ENCODE results near the gene CDH23. TPM values are rescaled to one million over a fixed set of nuclear protein-coding genes. Genes with fewer than 3 reads are reported as not detected.

The CDH23 gene
- total and polyA plus RNA-seq, 8 donors: 1.8 to 22.8 (median 3.0) TPM

- TF ChIP-seq CTCF (IDR thresholded peaks at IDR 0.05): no peak
- H3K36me3 ChIP-seq: no peaks in the 10 kb centered on the region
- H3K27me3 ChIP-seq: no peaks in the 10 kb centered on the region
- no peak for DNase-seq
- no peaks in the 10 kb centered on the region for H3K9me3 ChIP-seq
- no peak overlapping the region for H3K4me3 ChIP-seq
- intact Hi-C loops (cut with DNase I): no loop called here
- no peaks in the 10 kb centered on the region for H3K4me1 ChIP-seq
- no peak overlapping the region for H3K27ac ChIP-seq
- ATAC-seq: no peak
Observed at GRCh38 chr10:71447676-71448075, 51.0 kb downstream of the CDH23 start.

GRCh38 chr10:71448146-71448545 is 51.4 kb downstream of the CDH23 start:
- Histone ChIP-seq H3K27me3 (no peaks in the 10 kb centered on the region), H3K4me1 (no peaks in the 10 kb centered on the region), H3K36me3 (no peaks in the 10 kb centered on the region), H3K9me3 (no peaks in the 10 kb centered on the region), H3K27ac (no peak overlapping the region), H3K4me3 (no peak overlapping the region)
- intact Hi-C loops (cut with DNase I): no loop called here
- TF ChIP-seq CTCF (IDR thresholded peaks at IDR 0.05): no peak
- DNase-seq (no peak), ATAC-seq (no peak)

DNA sequence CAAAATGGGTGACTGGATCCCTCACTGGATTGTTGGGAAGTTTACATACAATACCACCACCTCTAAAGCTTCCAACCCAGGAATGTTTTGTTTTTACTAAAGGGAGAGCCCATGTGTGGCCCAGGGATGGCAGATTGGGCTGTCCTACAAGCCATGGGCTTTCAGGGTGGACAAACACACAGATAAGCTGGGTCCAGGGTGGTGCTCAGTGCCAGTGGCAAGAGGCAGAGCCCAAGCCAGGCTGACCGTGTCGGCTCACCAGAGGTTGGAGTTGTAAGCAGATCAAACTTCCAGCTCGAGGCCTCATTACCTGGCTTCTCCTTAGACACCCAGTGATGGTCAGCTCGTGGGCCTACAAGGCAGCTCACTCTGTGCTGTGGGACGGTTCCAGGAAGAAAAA is 52.3 kb downstream of the CDH23 start:
- Histone ChIP-seq H3K27me3 (no peaks in the 10 kb centered on the region), H3K9me3 (no peaks in the 10 kb centered on the region), H3K4me3 (no peak overlapping the region), H3K36me3 (no peaks in the 10 kb centered on the region), H3K4me1 (no peaks in the 10 kb centered on the region), H3K27ac (no peak overlapping the region)
- intact Hi-C loops (cut with DNase I): no loop called here
- ATAC-seq (no peak), DNase-seq (no peak)
- no peak for TF ChIP-seq CTCF (IDR thresholded peaks at IDR 0.05)

- ATAC-seq (no peak), DNase-seq (no peak)
- Histone ChIP-seq H3K9me3 (no peaks in the 10 kb centered on the region), H3K27ac (no peak overlapping the region), H3K4me1 (no peaks in the 10 kb centered on the region), H3K36me3 (no peaks in the 10 kb centered on the region), H3K27me3 (no peaks in the 10 kb centered on the region), H3K4me3 (no peak overlapping the region)
- TF ChIP-seq CTCF (IDR thresholded peaks at IDR 0.05): no peak
- intact Hi-C loops (cut with DNase I): no loop called here
Observed at GRCh38 chr10:71451754-71452153, 55.0 kb downstream of the CDH23 start.

DNA sequence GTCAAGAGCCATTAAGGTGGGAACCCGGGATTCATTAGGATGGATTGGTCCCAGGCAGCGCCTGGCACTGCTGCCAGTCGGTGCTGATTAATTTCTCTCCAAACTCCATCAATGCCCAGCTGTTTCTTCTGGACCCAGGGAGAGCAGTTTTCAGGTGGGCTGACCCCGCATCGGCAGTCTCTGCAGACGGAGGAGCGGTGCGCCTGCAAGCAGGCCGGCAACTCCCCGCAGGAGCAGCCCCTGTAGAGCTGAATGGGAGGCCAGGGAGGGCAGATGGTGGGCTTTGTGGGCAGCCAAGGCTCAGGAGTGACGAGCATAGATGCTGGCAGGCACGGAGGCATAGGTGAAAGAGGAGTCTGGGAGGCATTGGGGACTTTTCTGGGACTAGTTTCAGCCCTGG is 56.5 kb downstream of the CDH23 start:
- H3K27me3 ChIP-seq: peaks cover 0 to 6% of the 10 kb centered on the region in 2 donors
- no peaks in the 10 kb centered on the region for H3K9me3 ChIP-seq
- ATAC-seq: no peak
- no peak for TF ChIP-seq CTCF (IDR thresholded peaks at IDR 0.05)
- H3K27ac ChIP-seq: no peak overlapping the region
- no peaks in the 10 kb centered on the region for H3K36me3 ChIP-seq
- intact Hi-C loops (cut with DNase I): no loop called here
- H3K4me3 ChIP-seq: no peak overlapping the region
- no peak for DNase-seq
- no peaks in the 10 kb centered on the region for H3K4me1 ChIP-seq
